Measurements from ENCODE around the gene HS3ST3B1.

The HS3ST3B1 gene

DNA sequence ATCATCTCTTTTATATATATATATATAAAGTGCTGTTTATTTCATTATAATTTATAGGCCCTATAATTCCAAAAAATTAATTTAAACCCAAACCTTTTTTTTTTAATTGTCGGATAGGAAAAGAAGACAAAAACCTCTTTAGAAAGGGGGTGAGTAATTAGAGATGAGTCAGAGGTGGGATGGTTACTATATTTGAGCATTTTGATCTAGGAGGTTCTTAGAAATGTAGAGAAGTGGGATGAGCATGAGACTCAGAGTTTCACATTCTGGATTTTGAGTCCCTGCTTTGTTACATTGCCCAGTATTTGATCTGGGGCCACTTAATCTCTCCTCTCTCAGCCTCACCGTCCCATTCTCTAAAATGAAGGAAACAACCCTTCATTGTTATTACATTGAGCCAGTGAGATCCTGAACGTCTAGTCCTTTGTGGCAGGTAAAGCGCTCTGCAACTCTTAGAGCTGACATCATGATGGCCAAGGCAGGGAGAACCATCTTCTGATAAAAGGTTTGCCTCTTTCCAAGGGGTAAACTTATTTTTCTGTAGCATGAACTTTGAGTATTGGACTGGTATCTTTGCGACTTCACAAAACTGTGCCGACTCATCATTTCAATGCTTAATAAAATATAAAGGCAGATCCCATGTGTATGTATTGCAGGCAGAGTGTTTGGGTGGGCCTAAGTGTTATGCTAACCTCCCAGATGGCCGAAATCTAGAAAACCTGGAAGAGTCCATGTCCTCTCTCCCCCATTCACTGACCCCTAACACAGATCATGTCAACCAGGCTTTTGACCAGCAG, 21.3 kb downstream of the HS3ST3B1 start:
- DNase-seq = no peak

DNA sequence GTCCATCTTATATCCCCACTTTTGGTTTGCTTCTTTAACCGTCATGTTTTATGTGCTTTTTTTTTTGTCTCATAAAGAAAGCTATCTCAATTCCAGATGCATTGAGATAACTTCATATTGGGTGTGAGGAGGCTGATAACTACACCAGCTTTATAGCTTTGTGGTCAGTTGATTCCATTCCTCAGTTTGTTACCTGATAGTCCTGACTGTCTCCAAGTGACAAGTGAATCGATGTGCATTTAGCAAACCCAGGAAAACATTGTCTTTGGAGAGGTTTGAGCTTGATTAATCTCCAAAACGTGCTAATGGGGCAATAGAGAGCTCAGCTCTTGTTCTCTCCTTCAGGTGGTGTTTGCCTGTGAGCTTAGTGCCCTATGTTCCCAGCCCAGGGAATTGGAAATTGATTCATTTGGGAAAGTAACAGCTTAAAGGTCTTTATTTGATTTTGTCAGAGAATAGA, 22.7 kb downstream of the HS3ST3B1 start:
- no peak for DNase-seq

DNA sequence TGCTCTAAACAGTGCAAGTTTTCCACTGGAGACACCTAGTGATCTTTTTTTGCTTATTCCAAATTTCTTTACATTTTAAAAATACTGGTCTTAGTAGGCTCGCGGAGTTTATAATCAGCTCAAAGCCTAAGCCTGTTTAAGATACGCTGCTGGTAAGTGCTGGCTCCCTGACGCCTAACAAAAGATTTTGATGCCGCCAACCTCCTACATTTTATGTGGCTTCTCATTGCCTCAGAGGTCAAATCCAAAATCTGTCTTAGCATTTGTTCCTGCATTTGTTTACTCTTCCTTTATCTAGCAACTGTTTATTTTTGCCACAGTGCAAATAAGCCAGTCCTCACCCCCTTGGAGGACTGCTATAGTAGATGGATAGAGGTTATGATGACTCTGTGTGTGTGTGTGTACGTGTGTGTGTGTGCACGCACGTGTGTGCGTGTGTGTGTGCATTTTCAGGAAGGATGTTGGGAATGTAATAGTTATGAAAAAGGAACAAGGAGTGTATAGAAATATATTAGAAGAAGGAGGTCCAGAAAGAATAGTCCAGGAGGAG, 24.8 kb downstream of the HS3ST3B1 start:
- no peak for DNase-seq

DNA sequence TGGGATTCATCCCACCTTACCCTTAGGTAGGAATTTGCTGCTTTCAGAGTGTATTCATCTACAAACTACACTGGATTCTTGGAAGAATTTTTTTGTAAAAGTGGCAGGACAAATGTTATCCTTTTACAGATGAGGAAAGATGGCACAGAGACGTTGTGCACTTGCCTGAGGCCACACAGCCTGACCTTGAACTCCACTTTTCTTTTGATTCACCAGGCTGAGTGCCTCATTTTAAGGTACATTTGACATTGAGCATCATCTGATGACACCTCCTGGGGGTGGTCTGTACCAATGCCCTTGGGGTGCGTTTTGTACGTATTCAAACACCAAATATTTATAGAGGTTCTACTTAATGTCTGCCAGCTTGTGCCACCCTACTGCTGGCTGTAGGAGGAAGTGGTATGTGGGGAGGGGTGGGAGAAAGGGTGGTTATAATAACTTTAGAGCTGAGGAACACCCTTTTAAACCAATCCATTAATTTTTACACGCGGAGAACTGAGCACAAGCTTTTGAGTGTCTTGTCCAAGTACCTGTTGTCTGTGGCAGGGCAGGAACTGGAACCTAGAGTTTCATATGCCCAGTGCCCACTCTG, 29.1 kb downstream of the HS3ST3B1 start:
- DNase-seq = no peak

GRCh38 chr17:14330492-14330962, 29.6 kb downstream of the HS3ST3B1 start:
- DNase-seq = no peak

DNA sequence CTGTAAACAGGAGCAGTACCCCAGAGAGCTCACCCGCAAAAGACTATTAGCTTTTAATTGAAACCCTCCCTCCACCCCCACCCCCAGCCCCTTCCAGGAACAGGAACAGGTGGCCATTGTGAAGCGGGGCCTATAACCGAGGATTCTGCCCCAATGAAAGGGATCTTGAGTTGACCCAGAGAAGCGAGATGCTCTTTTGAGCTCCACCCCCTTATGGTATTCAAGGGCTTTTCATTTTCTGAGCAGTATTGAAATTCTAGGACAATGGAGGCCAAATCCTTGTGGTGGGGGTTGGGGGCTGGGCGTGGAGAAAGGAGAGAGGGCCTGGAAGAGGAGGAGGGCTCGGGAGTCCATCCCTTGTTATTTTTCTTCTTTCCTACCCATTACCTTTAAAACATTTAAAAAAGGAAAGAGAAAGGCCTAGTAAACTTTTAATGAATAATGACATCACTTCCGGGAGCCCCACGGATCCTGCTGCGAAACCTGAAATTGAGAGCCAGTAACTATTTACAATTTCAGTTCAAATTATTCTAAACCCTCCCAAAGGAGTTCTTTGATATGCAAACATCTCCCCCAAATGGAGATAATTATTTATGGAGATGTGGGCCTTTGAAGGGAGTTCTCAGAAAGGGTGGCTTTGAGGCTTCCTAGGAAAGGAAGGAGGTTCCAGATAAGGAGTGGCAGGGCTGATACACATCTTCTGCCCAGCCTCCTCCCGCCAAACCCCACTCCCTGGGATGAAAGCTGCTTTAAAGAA, 30.5 kb downstream of the HS3ST3B1 start:
- DNase-seq = no peak

DNA sequence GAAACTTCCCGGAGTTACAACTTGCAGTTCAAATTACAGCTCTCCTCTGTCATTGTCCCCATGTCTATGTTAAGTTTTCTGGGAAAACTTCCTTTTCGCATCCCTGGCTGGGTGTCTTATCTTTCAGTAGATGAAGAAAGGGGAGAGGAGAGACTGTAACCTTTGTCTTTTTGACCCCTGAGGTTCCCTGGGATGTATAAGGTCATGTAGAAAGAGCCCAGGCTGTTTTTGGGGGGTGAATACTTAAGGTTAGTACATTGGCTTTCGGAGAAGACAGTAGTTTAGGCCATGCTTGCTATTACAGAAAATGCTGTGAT, 31.1 kb downstream of the HS3ST3B1 start:
- no peak for DNase-seq

- no peak for DNase-seq
Measured at GRCh38 chr17:14332331-14332730, 31.4 kb downstream of the HS3ST3B1 start.

- DNase-seq = no peak
Measured at GRCh38 chr17:14333506-14333905, 32.6 kb downstream of the HS3ST3B1 start.

- DNase-seq = no peak
Measured at GRCh38 chr17:14334276-14334840, 33.5 kb downstream of the HS3ST3B1 start.

DNA sequence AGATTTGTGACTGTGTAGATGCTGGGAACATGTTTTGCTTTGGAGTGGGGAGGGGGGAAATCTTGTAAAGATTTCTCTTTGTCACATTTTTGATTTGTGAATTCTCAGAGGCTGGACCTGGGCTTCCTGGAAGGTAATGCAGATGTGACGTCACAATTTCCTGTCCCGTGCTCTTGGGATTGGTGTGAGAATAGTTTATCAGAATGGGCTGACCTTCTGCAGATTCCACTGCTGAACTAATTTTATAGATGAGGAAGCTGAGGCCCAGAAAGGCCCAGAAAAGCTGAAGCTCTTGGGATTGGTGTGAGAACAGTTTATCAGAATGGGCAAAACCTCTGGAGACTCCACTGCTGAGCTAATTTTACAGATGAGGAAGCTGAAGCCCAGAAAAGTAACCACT, 34.0 kb downstream of the HS3ST3B1 start:
- DNase-seq = no peak

DNA sequence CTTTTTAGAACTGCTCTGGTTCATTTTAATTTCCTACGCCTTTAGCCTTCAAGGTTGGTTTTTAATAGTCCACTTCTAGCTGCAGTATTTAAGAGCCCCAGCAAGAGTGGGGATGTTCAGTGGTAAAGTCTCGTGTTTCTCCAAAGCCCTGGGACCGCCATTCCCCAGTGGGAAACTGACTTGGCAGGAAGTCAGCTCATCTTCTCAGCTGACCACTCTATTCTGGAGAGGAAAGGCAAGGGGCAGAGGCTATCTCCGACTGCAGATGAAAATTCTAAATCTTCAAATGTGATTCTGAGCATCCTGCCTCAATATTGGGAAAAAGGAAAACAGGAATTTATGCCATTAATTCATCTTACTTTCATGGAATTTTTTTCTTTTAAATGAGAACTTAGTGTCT, 35.5 kb downstream of the HS3ST3B1 start:
- DNase-seq = no peak

- DNase-seq = no peak
Measured at GRCh38 chr17:14337596-14338079, 36.8 kb downstream of the HS3ST3B1 start.

DNA sequence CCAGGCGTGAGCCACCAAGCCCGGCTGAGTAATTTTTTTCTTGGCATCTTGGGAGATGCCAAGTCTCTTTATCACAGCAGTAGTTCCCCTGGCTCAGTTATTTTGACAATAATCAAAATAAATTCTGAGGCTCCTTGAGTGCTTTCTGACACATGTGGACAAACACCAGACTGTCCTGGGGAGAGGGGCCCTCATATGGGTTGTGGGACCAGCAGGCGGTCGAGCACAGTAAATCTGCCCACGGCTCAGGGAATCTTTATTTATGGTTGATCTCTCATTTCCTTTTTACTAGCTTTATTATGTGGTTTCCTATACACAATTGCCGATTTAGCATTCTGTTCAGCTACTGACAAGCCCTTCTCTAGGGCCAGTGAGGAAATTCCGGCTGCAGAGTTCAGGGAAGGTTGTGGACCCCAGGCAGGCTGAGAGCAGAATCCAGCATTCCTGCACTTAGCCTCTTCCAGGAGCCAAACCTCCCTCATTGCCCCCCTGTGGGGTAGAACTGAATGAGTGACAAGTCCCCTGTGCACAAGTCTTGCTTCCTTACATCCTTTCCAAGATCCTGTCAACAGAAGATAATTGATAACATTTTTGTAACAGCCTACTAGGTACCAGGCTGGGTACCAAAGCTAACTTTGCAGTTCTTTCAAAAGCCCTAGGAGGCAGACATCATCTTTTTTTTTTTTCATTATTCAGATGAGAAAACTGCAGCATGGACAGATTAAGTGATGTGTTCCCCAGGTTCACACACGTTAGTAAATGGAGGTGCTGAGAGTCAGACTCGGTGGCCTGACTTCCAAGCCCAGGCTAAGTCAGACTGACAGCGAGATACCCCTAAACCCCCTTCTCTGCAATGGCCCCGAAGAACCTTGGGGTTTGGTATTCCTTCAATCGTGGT, 40.2 kb downstream of the HS3ST3B1 start:
- no peak for DNase-seq

DNA sequence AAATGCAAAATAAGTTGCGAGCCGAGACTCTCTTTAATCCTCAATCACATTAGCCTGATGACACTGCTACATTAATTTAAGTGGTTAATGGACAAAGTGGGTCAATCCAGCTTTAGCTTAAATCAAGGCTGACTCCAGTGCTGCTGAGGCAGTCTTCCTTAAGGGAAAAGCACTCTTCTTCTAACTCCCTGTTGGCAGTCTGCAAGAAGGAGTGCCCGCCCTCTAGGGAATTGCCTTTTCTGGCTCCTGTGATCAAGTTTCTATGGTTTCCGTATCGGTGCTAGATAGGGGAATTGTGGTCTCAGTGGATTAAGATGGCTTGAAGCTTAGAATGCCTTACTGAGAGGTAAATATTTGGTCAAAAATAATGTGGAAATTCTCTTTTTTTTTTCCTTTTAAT, 41.0 kb downstream of the HS3ST3B1 start:
- no peak for DNase-seq

DNA sequence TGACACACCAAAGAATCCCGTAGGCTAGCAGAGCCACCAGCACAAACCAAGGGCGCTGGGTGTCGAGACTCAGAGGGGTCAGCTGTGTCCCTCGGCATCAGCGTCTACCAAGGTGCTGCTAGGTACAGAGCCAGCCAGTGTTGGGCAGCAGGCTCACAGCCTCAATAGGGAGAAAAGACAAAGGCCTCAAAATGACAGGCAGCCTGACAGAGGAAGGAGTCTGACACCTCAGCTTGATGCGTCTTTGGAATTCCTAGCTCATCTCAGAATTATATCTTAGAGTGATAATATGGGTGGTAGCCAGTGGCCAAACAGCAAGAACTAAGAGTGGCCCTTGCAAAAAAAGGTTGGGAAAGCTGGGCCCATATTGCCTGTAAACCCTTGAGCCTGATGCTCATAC, 45.9 kb downstream of the HS3ST3B1 start:
- no peak for DNase-seq

DNA sequence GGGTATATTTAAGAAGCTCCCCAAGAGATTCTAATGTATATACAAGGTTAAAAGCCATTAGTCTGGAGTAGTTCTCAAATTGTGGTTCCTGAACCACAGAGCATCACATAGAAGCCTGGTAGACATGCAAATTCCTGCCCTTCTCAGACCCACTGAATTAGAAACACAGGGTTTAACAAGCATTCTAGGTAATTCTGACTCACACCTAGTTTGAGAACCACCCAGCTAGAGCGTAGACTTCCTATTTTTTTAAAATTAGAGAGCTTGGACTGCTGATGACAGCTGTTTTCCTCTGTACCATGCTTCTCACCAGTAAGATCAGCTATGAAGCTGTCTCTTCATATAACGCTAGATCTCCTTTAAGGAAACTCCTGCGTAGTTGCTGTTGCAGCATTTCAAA, 50.6 kb downstream of the HS3ST3B1 start:
- no peak for DNase-seq

DNA sequence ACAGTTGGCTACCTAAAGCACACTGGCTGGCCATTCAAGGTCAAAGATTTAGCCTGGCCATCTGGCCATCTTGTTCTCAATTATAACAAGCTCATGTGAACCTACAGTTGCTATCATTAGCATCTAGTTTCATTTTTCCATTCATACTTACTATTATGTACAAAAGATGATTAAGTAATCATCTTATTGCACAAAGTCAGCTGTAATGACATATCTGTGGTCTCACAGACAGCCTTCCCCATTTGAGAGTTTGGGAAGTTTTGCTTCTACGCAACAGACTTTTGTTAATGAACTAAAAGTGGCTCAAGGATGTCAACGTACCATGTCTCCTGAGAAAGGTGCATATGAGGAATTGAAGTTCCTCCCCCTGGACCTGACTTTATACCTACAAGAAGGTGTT, 51.3 kb downstream of the HS3ST3B1 start:
- no peak for DNase-seq

- no peak for DNase-seq
Measured at GRCh38 chr17:14353861-14354474, 53.1 kb downstream of the HS3ST3B1 start.

GRCh38 chr17:14354807-14355206, 53.9 kb downstream of the HS3ST3B1 start:
- DNase-seq = no peak

- no peak for DNase-seq
Measured at GRCh38 chr17:14355556-14355955, 54.7 kb downstream of the HS3ST3B1 start.
